HG02759 (cell line): ENCODE data around the gene GNB1.
"Not testable (repeated sequence)": the region's sequence is repeated elsewhere in the genome, so short reads cannot be mapped to it uniquely, and the experiment has no call there.

Experiments
- ATAC-seq: cut with Tn5 transposase; IDR thresholded peaks from one replicate; pipeline ENCODE4 v1.9.1; 2021; ENCODE audit warnings: mild to moderate bottlenecking, moderate library complexity; ENCODE audit not compliant: unreplicated experiment

GNB1 gene

GRCh38 chr1:1892079-1892762 lies 1.3 kb upstream of the GNB1 start:
- no peak for ATAC-seq

- peak; percentile 24 for ATAC-seq
Measured at GRCh38 chr1:1891349-1892078, 627 bp upstream of the GNB1 start.

GRCh38 chr1:1889847-1890505 lies 911 bp downstream of the GNB1 start:
- ATAC-seq: peak; percentile 38

GRCh38 chr1:1889090-1889750 lies 1.7 kb downstream of the GNB1 start:
- ATAC-seq: no peak

- not testable (repeated sequence) for ATAC-seq
Measured at GRCh38 chr1:1883890-1884289, 7.0 kb downstream of the GNB1 start.

- no peak for ATAC-seq
Measured at GRCh38 chr1:1883092-1883873, 7.6 kb downstream of the GNB1 start.

- ATAC-seq: no peak
Measured at GRCh38 chr1:1881727-1882126, 9.2 kb downstream of the GNB1 start.

GRCh38 chr1:1880617-1881312 lies 10.1 kb downstream of the GNB1 start:
- ATAC-seq: no peak

- ATAC-seq: no peak
Measured at GRCh38 chr1:1879942-1880341, 10.9 kb downstream of the GNB1 start.

- ATAC-seq: no peak
Measured at GRCh38 chr1:1877865-1878436, 12.9 kb downstream of the GNB1 start.

GRCh38 chr1:1876335-1876930 lies 14.5 kb downstream of the GNB1 start:
- ATAC-seq: no peak

- no peak for ATAC-seq
Measured at GRCh38 chr1:1875932-1876331, 15.0 kb downstream of the GNB1 start.

- no peak for ATAC-seq
Measured at GRCh38 chr1:1874901-1875300, 16.0 kb downstream of the GNB1 start.

- ATAC-seq: no peak
Measured at GRCh38 chr1:1873186-1873585, 17.7 kb downstream of the GNB1 start.

- ATAC-seq: no peak
Measured at GRCh38 chr1:1872329-1872994, 18.4 kb downstream of the GNB1 start.

- ATAC-seq: no peak
Measured at GRCh38 chr1:1869469-1869868, 21.4 kb downstream of the GNB1 start.

- no peak for ATAC-seq
Measured at GRCh38 chr1:1867164-1867563, 23.7 kb downstream of the GNB1 start.

- no peak for ATAC-seq
Measured at GRCh38 chr1:1862905-1863547, 27.9 kb downstream of the GNB1 start.
